ENCODE measurements around the gene SYCP2.

SYCP2 gene

GRCh38 chr20:59832406-59833363 is 100.8 kb downstream of the SYCP2 start:
- no peak for DNase-seq

GRCh38 chr20:59831916-59832270 is 101.5 kb downstream of the SYCP2 start:
- DNase-seq, result no peak

- no peak for DNase-seq
Measured at GRCh38 chr20:59831024-59831915, 102.2 kb downstream of the SYCP2 start.

- DNase-seq, result peak; percentile 10
Measured at GRCh38 chr20:59830665-59831023, 102.8 kb downstream of the SYCP2 start.

GRCh38 chr20:59829786-59830664 is 103.4 kb downstream of the SYCP2 start:
- no peak for DNase-seq

GRCh38 chr20:59829054-59829785 is 104.2 kb downstream of the SYCP2 start:
- DNase-seq, result no peak

GRCh38 chr20:59828125-59829053 is 105.0 kb downstream of the SYCP2 start:
- no peak for DNase-seq

GRCh38 chr20:59827138-59828056 is 106.0 kb downstream of the SYCP2 start:
- DNase-seq, result no peak

GRCh38 chr20:59825944-59826759 is 107.3 kb downstream of the SYCP2 start:
- DNase-seq, result peak; percentile 90

GRCh38 chr20:59825563-59825920 is 107.9 kb downstream of the SYCP2 start:
- no peak for DNase-seq

- DNase-seq, result no peak
Measured at GRCh38 chr20:59824711-59825562, 108.5 kb downstream of the SYCP2 start.

GRCh38 chr20:59823491-59824259 is 109.8 kb downstream of the SYCP2 start:
- DNase-seq, result no peak

GRCh38 chr20:59823030-59823423 is 110.4 kb downstream of the SYCP2 start:
- DNase-seq, result no peak

GRCh38 chr20:59822291-59823029 is 111.0 kb downstream of the SYCP2 start:
- DNase-seq, result no peak

GRCh38 chr20:59821788-59822187 is 111.6 kb downstream of the SYCP2 start:
- no peak for DNase-seq

- no peak for DNase-seq
Measured at GRCh38 chr20:59821201-59821600, 112.2 kb downstream of the SYCP2 start.

Measured in DMS79 treated with DMSO at 0.1 percent for 48 hours (cell line).